ENCODE data around the gene PLEKHH2. TPM values are rescaled to one million over a fixed set of nuclear protein-coding genes. Genes with fewer than 3 reads are reported as not detected.

PLEKHH2 gene
- polyA plus RNA-seq, 3 donors = not detected

GRCh38 chr2:43794956-43795355 is 157.9 kb downstream of the PLEKHH2 start:
- no peaks in the 10 kb centered on the region for H3K27me3 ChIP-seq (ENCODE audit: control insufficient read depth in 2 of 2, insufficient read depth in 2 of 2, low read length in 2 of 2)
- H3K9me3 ChIP-seq (replicated peaks in 1 of 2; ENCODE audit: control insufficient read depth in 1 of 2, insufficient read depth in 1 of 2, low read length in 2 of 2) = no peaks in the 10 kb centered on the region
- H3K36me3 ChIP-seq (replicated peaks in 1 of 2; ENCODE audit: control insufficient read depth in 1 of 2, insufficient read depth in 2 of 2, low read length in 2 of 2) = no peaks in the 10 kb centered on the region
- Mint-ChIP-seq H3K27me3 (ENCODE audit: low read depth in 3 of 3) (no peaks in the 10 kb centered on the region), H3K9me3 (no peaks in the 10 kb centered on the region), H3K4me3 (no peak overlapping the region), H3K4me1 (peaks cover 3% of the 10 kb centered on the region), H3K27ac (no peak overlapping the region), H3K36me3 (peaks cover 1 to 3% of the 10 kb centered on the region in 2 donors)
- no peaks in the 10 kb centered on the region for H3K4me1 ChIP-seq (ENCODE audit: control insufficient read depth in 1 of 2, insufficient read depth in 2 of 2, low read length in 2 of 2)
- no peak overlapping the region for H3K27ac ChIP-seq (ENCODE audit: low read depth in 1 of 2, low read length in 2 of 2)
- H3K9ac ChIP-seq (ENCODE audit: insufficient read depth, low read length, poor library complexity, severe bottlenecking) = no peak overlapping the region
- H3K4me2 ChIP-seq (replicated peaks; ENCODE audit: extremely low read depth, low read length, poor library complexity, severe bottlenecking) = no peak overlapping the region
- no peak for DNase-seq
- H3K4me3 ChIP-seq (replicated peaks in 1 of 3; ENCODE audit: low read depth in 2 of 3, low read length in 3 of 3) = no peak overlapping the region
- no peaks in the 10 kb centered on the region for H3K79me2 ChIP-seq (ENCODE audit: insufficient read depth, low read length)
- intact Hi-C loops (cut with micrococcal nuclease) = no loop called here
- no peak overlapping the region for H2AFZ ChIP-seq (ENCODE audit: insufficient read depth, low read depth, low read length, poor library complexity, severe bottlenecking)
- no CpG with 5 or more reads among the region's 9 CpGs for whole genome bisulfite sequencing (ENCODE audit: insufficient coverage)
- TF ChIP-seq CTCF (IDR thresholded peaks at IDR 0.05) = no peak
- no peaks in the 10 kb centered on the region for H4K20me1 ChIP-seq (ENCODE audit: insufficient read depth, low read length)

- Mint-ChIP-seq H3K36me3 (peaks cover 1 to 3% of the 10 kb centered on the region in 2 donors), H3K9me3 (no peaks in the 10 kb centered on the region), H3K27me3 (ENCODE audit: low read depth in 3 of 3) (no peaks in the 10 kb centered on the region), H3K27ac (no peak overlapping the region), H3K4me1 (peaks cover 3% of the 10 kb centered on the region), H3K4me3 (no peak overlapping the region)
- Histone ChIP-seq H3K27ac (ENCODE audit: low read depth in 1 of 2, low read length in 2 of 2) (no peak overlapping the region), H3K79me2 (ENCODE audit: insufficient read depth, low read length) (no peaks in the 10 kb centered on the region), H3K4me1 (ENCODE audit: control insufficient read depth in 1 of 2, insufficient read depth in 2 of 2, low read length in 2 of 2) (no peaks in the 10 kb centered on the region), H3K36me3 (replicated peaks in 1 of 2; ENCODE audit: control insufficient read depth in 1 of 2, insufficient read depth in 2 of 2, low read length in 2 of 2) (no peaks in the 10 kb centered on the region), H4K20me1 (ENCODE audit: insufficient read depth, low read length) (no peaks in the 10 kb centered on the region), H3K4me3 (replicated peaks in 1 of 3; ENCODE audit: low read depth in 2 of 3, low read length in 3 of 3) (no peak overlapping the region), H3K9me3 (replicated peaks in 1 of 2; ENCODE audit: control insufficient read depth in 1 of 2, insufficient read depth in 1 of 2, low read length in 2 of 2) (no peaks in the 10 kb centered on the region), H3K27me3 (ENCODE audit: control insufficient read depth in 2 of 2, insufficient read depth in 2 of 2, low read length in 2 of 2) (no peaks in the 10 kb centered on the region), H2AFZ (ENCODE audit: insufficient read depth, low read depth, low read length, poor library complexity, severe bottlenecking) (no peak overlapping the region), H3K9ac (ENCODE audit: insufficient read depth, low read length, poor library complexity, severe bottlenecking) (no peak overlapping the region), H3K4me2 (replicated peaks; ENCODE audit: extremely low read depth, low read length, poor library complexity, severe bottlenecking) (no peak overlapping the region)
- DNase-seq = no peak
- TF ChIP-seq CTCF (IDR thresholded peaks at IDR 0.05) = no peak
- no CpG with 5 or more reads among the region's 1 CpG for WGBS (ENCODE audit: insufficient coverage)
- intact Hi-C loops (cut with micrococcal nuclease) = no loop called here
Observed at GRCh38 chr2:43796206-43796605, 159.1 kb downstream of the PLEKHH2 start.

All from CD14-positive monocyte (primary cell).